ENCODE data around the gene STIMATE. TPM values are rescaled to one million over a fixed set of nuclear protein-coding genes. Genes with fewer than 3 reads are reported as not detected.

Gene STIMATE
- total RNA-seq, 3 donors from 2014 or later (not counting 1 experiment from before 2014, with no cell fraction given), result 24.6 to 35.0 (median 33.1) TPM

DNA sequence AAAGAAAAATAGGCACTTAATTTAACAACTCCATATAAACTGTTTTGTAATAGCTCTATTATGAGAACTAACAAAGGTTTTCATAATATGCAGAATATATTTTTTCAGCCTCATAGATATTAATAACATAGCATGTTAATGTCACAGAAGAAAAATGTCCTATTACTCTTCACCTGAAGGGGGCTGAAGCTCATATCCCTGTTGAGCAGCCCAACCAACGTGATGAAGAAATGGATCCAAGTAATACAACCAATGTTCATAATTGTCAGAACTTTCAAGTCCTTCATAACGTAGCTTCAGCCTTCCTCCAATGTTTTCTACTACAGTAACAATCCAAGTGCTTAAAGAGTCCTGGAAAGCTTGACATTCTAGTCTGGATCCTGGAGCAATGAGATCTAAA, 34.5 kb upstream of the STIMATE start:
- no peaks in the 10 kb centered on the region for H3K27me3 Mint-ChIP-seq (ENCODE audit: low read depth in 2 of 2)
- H3K36me3 Mint-ChIP-seq, result no peaks in the 10 kb centered on the region
- intact Hi-C loops (cut with micrococcal nuclease), result loop anchor here (5.0 to 10.0 kb wide), 2 partner anchors 87 to 140 kb away; no protein-coding TSS in a partner anchor
- no peak overlapping the region for H3K27ac Mint-ChIP-seq
- H3K9me3 ChIP-seq (ENCODE audit: control insufficient read depth, insufficient read depth, low read length), result no peaks in the 10 kb centered on the region
- peaks cover 7 to 12% of the 10 kb centered on the region in 2 donors for H3K4me1 Mint-ChIP-seq
- no peak overlapping the region for H3K4me3 Mint-ChIP-seq
- H3K27ac ChIP-seq (ENCODE audit: low read length), result no peak overlapping the region
- no peaks in the 10 kb centered on the region for H3K27me3 ChIP-seq (ENCODE audit: control insufficient read depth, insufficient read depth, low read length)
- WGBS (ENCODE audit: insufficient coverage), result 87% methylated on average over 2 of the region's 2 CpGs
- H3K4me3 ChIP-seq (ENCODE audit: low read length), result no peak overlapping the region
- TF ChIP-seq, protein P1, sequence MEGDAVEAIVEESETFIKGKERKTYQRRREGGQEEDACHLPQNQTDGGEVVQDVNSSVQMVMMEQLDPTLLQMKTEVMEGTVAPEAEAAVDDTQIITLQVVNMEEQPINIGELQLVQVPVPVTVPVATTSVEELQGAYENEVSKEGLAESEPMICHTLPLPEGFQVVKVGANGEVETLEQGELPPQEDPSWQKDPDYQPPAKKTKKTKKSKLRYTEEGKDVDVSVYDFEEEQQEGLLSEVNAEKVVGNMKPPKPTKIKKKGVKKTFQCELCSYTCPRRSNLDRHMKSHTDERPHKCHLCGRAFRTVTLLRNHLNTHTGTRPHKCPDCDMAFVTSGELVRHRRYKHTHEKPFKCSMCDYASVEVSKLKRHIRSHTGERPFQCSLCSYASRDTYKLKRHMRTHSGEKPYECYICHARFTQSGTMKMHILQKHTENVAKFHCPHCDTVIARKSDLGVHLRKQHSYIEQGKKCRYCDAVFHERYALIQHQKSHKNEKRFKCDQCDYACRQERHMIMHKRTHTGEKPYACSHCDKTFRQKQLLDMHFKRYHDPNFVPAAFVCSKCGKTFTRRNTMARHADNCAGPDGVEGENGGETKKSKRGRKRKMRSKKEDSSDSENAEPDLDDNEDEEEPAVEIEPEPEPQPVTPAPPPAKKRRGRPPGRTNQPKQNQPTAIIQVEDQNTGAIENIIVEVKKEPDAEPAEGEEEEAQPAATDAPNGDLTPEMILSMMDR (IDR thresholded peaks at IDR 0.05), result no peak
- no peak for ATAC-seq
- no peaks in the 10 kb centered on the region for H3K4me1 ChIP-seq (ENCODE audit: control insufficient read depth, insufficient read depth, low read length)
- peak in 1 of 2 donors; percentile 10 for DNase-seq
- H3K36me3 ChIP-seq (ENCODE audit: control insufficient read depth, insufficient read depth, low read length), result peaks cover 2% of the 10 kb centered on the region
- H3K9me3 Mint-ChIP-seq, result no peaks in the 10 kb centered on the region

DNA sequence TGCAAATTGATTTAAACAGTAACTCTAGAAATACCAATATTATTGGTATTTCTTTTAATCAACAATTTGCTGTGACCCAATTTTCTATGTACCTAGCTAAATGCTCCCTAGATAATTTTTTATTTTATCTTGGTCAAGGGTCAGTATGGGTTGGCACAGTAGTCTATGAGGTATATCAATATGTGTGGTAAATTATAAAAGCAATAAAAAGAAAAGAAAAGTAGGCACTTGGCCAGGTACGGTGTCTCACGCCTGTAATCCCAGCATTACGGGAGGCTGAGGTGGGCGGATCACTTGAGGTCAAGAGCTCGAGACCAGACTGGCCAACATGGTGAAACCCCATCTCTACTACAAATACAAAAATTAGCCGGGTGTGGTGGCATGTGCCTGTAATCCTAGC, 34.0 kb upstream of the STIMATE start:
- H3K27me3 ChIP-seq (ENCODE audit: control insufficient read depth, insufficient read depth, low read length), result no peaks in the 10 kb centered on the region
- H3K4me3 ChIP-seq (ENCODE audit: low read length), result no peak overlapping the region
- intact Hi-C loops (cut with micrococcal nuclease), result loop anchor here (5.0 to 10.0 kb wide), 2 partner anchors 87 to 141 kb away; no protein-coding TSS in a partner anchor
- H3K27ac Mint-ChIP-seq, result no peak overlapping the region
- no peak for DNase-seq
- H3K4me1 Mint-ChIP-seq, result peaks cover 7 to 15% of the 10 kb centered on the region in 2 donors
- TF ChIP-seq, protein P1 (IDR thresholded peaks at IDR 0.05), result no peak
- peaks cover 2% of the 10 kb centered on the region for H3K36me3 ChIP-seq (ENCODE audit: control insufficient read depth, insufficient read depth, low read length)
- no peaks in the 10 kb centered on the region for H3K9me3 Mint-ChIP-seq
- no peak overlapping the region for H3K27ac ChIP-seq (ENCODE audit: low read length)
- no peaks in the 10 kb centered on the region for H3K9me3 ChIP-seq (ENCODE audit: control insufficient read depth, insufficient read depth, low read length)
- no peak overlapping the region for H3K4me3 Mint-ChIP-seq
- no peaks in the 10 kb centered on the region for H3K36me3 Mint-ChIP-seq
- 100% methylated on average over 6 of the region's 6 CpGs for WGBS (ENCODE audit: insufficient coverage)
- ATAC-seq, result no peak
- H3K27me3 Mint-ChIP-seq (ENCODE audit: low read depth in 2 of 2), result no peaks in the 10 kb centered on the region
- no peaks in the 10 kb centered on the region for H3K4me1 ChIP-seq (ENCODE audit: control insufficient read depth, insufficient read depth, low read length)

DNA sequence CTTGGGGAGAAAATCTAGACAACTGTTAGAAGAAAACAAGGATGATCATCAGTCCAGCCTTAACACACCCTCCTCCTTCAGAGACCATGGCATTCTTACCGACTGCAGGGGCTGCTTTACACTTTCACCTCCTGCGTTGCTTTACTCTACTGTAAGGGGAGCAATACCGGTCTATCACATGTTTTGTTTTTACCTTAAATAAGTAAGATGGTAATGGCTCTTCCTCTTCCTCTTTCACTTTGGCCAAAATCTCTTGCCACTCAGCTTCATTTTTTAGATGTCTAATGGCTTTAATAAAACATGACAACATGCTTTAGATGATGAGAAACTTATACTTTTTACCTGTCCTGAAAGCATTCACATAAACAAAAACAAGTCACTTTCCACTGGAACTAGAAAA, 33.4 kb upstream of the STIMATE start:
- Histone ChIP-seq H3K9me3 (ENCODE audit: control insufficient read depth, insufficient read depth, low read length) (no peaks in the 10 kb centered on the region), H3K36me3 (ENCODE audit: control insufficient read depth, insufficient read depth, low read length) (peaks cover 3% of the 10 kb centered on the region), H3K4me3 (ENCODE audit: low read length) (no peak overlapping the region), H3K27me3 (ENCODE audit: control insufficient read depth, insufficient read depth, low read length) (no peaks in the 10 kb centered on the region), H3K4me1 (ENCODE audit: control insufficient read depth, insufficient read depth, low read length) (no peaks in the 10 kb centered on the region), H3K27ac (ENCODE audit: low read length) (no peak overlapping the region)
- Mint-ChIP-seq H3K27me3 (ENCODE audit: low read depth in 2 of 2) (no peaks in the 10 kb centered on the region), H3K4me1 (peaks cover 7 to 15% of the 10 kb centered on the region in 2 donors), H3K4me3 (no peak overlapping the region), H3K27ac (no peak overlapping the region), H3K36me3 (no peaks in the 10 kb centered on the region), H3K9me3 (no peaks in the 10 kb centered on the region)
- DNase-seq (no peak), ATAC-seq (no peak)
- WGBS (ENCODE audit: insufficient coverage), result 79% methylated on average over 2 of the region's 3 CpGs
- intact Hi-C loops (cut with micrococcal nuclease), result loop anchor here (5.0 to 10.0 kb wide), 2 partner anchors 86 to 142 kb away; no protein-coding TSS in a partner anchor
- TF ChIP-seq, protein P1 (IDR thresholded peaks at IDR 0.05), result no peak

DNA sequence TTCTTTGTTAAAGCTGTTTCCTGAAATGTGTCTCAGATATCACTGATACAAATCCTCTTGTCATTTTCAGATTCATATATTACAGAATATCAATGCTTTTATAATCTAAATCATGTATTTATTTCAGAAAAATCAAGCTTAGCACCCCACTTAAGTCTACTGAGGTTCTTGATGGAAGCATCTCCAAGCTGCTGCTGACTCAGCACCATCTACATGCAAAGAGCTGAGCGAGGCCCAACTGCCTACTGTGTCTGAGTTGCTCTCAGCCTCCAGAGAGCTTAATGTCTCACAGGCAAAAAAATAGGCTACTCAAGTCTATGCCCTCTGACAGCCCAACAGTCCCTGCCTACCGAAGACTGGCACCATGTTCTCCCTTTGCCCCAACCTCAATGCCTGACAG, 29.2 kb upstream of the STIMATE start:
- no peaks in the 10 kb centered on the region for H3K4me1 ChIP-seq (ENCODE audit: control insufficient read depth, insufficient read depth, low read length)
- Mint-ChIP-seq H3K27ac (no peak overlapping the region), H3K9me3 (no peaks in the 10 kb centered on the region), H3K4me1 (peaks cover 0 to 6% of the 10 kb centered on the region in 2 donors), H3K36me3 (peaks cover 12% of the 10 kb centered on the region), H3K4me3 (no peak overlapping the region), H3K27me3 (ENCODE audit: low read depth in 2 of 2) (no peaks in the 10 kb centered on the region)
- no peak for DNase-seq
- ATAC-seq, result no peak
- intact Hi-C loops (cut with micrococcal nuclease), result no loop called here
- TF ChIP-seq, protein P1 (IDR thresholded peaks at IDR 0.05), result no peak
- WGBS (ENCODE audit: insufficient coverage), result 95% methylated on average over 2 of the region's 2 CpGs
- peaks cover 13% of the 10 kb centered on the region for H3K36me3 ChIP-seq (ENCODE audit: control insufficient read depth, insufficient read depth, low read length)
- H3K4me3 ChIP-seq (ENCODE audit: low read length), result no peak overlapping the region
- H3K27me3 ChIP-seq (ENCODE audit: control insufficient read depth, insufficient read depth, low read length), result no peaks in the 10 kb centered on the region
- no peak overlapping the region for H3K27ac ChIP-seq (ENCODE audit: low read length)
- H3K9me3 ChIP-seq (ENCODE audit: control insufficient read depth, insufficient read depth, low read length), result no peaks in the 10 kb centered on the region

Data from natural killer cell (primary cell).